ENCODE data around the gene DMRT1.

DNA sequence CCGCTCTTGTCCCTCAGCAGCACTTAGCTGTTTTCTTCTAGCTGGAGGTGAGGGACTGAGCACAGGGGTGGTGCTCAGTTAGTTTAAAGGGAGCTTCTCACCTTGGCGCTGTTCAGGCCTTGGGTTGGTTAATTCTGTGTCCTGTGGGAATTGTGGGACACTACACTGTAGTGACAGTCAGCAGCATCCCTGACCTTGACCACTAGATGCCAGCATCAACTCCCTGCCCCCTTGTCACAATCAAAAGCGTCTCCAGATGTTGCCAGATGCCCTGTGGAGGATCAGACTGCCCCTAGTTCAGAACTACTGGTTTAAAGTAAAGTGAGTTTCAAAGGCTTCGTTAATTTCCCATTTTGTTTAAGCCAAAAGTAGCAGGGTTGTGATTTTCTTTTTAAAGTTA, 69.5 kb downstream of the DMRT1 start:
- TF ChIP-seq, protein P1, sequence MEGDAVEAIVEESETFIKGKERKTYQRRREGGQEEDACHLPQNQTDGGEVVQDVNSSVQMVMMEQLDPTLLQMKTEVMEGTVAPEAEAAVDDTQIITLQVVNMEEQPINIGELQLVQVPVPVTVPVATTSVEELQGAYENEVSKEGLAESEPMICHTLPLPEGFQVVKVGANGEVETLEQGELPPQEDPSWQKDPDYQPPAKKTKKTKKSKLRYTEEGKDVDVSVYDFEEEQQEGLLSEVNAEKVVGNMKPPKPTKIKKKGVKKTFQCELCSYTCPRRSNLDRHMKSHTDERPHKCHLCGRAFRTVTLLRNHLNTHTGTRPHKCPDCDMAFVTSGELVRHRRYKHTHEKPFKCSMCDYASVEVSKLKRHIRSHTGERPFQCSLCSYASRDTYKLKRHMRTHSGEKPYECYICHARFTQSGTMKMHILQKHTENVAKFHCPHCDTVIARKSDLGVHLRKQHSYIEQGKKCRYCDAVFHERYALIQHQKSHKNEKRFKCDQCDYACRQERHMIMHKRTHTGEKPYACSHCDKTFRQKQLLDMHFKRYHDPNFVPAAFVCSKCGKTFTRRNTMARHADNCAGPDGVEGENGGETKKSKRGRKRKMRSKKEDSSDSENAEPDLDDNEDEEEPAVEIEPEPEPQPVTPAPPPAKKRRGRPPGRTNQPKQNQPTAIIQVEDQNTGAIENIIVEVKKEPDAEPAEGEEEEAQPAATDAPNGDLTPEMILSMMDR (conservative IDR thresholded peaks at IDR 0.05 in 1 of 2, IDR thresholded peaks at IDR 0.05 in 1 of 2; ENCODE audit: extremely low read depth in 1 of 2, insufficient read depth in 1 of 2, low read depth in 1 of 2, low read length in 2 of 2), result no peak
- no peak for TF ChIP-seq EZH2 (IDR thresholded peaks at IDR 0.05; ENCODE audit: borderline replicate concordance, low read length)
